ENCODE results near the gene ITGB4. TPM values are rescaled to one million over a fixed set of nuclear protein-coding genes. Genes with fewer than 3 reads are reported as not detected.

ITGB4 gene
- total RNA-seq, result 10.6 TPM
- long read RNA-seq, partial matches to known transcripts, result 11 of 14 reads
- long read RNA-seq, other reads (novel, unspliced or antisense), result 3 of 14 reads

GRCh38 chr17:75720656-75721462 lies at the start of gene ITGB4:
Gene ITGB4, plus strand, starts transcription at chr17:75721459. Its CDS starts 3,245 bp downstream, at chr17:75724704.
- intact Hi-C loops (cut with micrococcal nuclease), result no loop called here
- Histone ChIP-seq H3K27me3 (ENCODE audit: low read depth) (peaks cover 36% of the 10 kb centered on the region), H3K4me1 (peaks cover 28% of the 10 kb centered on the region), H3K27ac (replicated peaks) (peak within 1 kb of the TSS; percentile 88), H3K36me3 (peaks cover 6% of the 10 kb centered on the region), H3K4me3 (peak within 1 kb of the TSS; percentile 70), H3K9me3 (replicated peaks) (no peaks in the 10 kb centered on the region)
- TF ChIP-seq CTCF (IDR thresholded peaks at IDR 0.05; ENCODE audit: borderline replicate concordance), result no peak
- DNase-seq, result peak; percentile 43

- DNase-seq, result no peak
- intact Hi-C loops (cut with micrococcal nuclease), result no loop called here
- H3K4me3 ChIP-seq, result no peak overlapping the region
- peaks cover 45% of the 10 kb centered on the region for H3K4me1 ChIP-seq
- no peak overlapping the region for H3K27ac ChIP-seq (replicated peaks)
- no peaks in the 10 kb centered on the region for H3K9me3 ChIP-seq (replicated peaks)
- H3K36me3 ChIP-seq, result peaks cover 60% of the 10 kb centered on the region
- no peak for TF ChIP-seq CTCF (IDR thresholded peaks at IDR 0.05; ENCODE audit: borderline replicate concordance)
- no peaks in the 10 kb centered on the region for H3K27me3 ChIP-seq (ENCODE audit: low read depth)
Measured at GRCh38 chr17:75672011-75672410, 49.2 kb upstream of the ITGB4 start.

- no peak for DNase-seq
- TF ChIP-seq CTCF (IDR thresholded peaks at IDR 0.05; ENCODE audit: borderline replicate concordance), result no peak
- Histone ChIP-seq H3K36me3 (peaks cover 59% of the 10 kb centered on the region), H3K9me3 (replicated peaks) (no peaks in the 10 kb centered on the region), H3K27me3 (ENCODE audit: low read depth) (no peaks in the 10 kb centered on the region), H3K4me3 (no peak overlapping the region), H3K27ac (replicated peaks) (no peak overlapping the region), H3K4me1 (peaks cover 33% of the 10 kb centered on the region)
- intact Hi-C loops (cut with micrococcal nuclease), result no loop called here
Measured at GRCh38 chr17:75673487-75673886, 47.8 kb upstream of the ITGB4 start.

GRCh38 chr17:75676461-75676860 lies 44.8 kb upstream of the ITGB4 start:
- Histone ChIP-seq H3K4me1 (peaks cover 41% of the 10 kb centered on the region), H3K4me3 (no peak overlapping the region), H3K27me3 (ENCODE audit: low read depth) (no peaks in the 10 kb centered on the region), H3K36me3 (peaks cover 29% of the 10 kb centered on the region), H3K27ac (replicated peaks) (no peak overlapping the region), H3K9me3 (replicated peaks) (no peaks in the 10 kb centered on the region)
- no peak for TF ChIP-seq CTCF (IDR thresholded peaks at IDR 0.05; ENCODE audit: borderline replicate concordance)
- DNase-seq, result no peak
- intact Hi-C loops (cut with micrococcal nuclease), result no loop called here

- no peaks in the 10 kb centered on the region for H3K27me3 ChIP-seq (ENCODE audit: low read depth)
- TF ChIP-seq CTCF (IDR thresholded peaks at IDR 0.05; ENCODE audit: borderline replicate concordance), result peak; percentile 60
- peak overlapping the region; percentile 87 for H3K27ac ChIP-seq (replicated peaks)
- H3K4me3 ChIP-seq, result no peak overlapping the region
- intact Hi-C loops (cut with micrococcal nuclease), result loop anchor here (2.0 kb wide), 1 partner anchor 71 kb away; no protein-coding TSS in a partner anchor
- peaks cover 60% of the 10 kb centered on the region for H3K4me1 ChIP-seq
- no peaks in the 10 kb centered on the region for H3K36me3 ChIP-seq
- no peaks in the 10 kb centered on the region for H3K9me3 ChIP-seq (replicated peaks)
- no peak for DNase-seq
Measured at GRCh38 chr17:75679706-75680211, 41.5 kb upstream of the ITGB4 start.

Data from left ventricle myocardium inferior (tissue), 1 donor.